HFFc6 (cell line): ENCODE data around the gene MYADML2. TPM values are rescaled to one million over a fixed set of nuclear protein-coding genes. Genes with fewer than 3 reads are reported as not detected.

Source experiments
- DNase-seq: peaks from one replicate; pipeline ENCODE4 v3.0.0-alpha.2; 2018
- H3K27ac Mint-ChIP-seq: 2 replicates; pipeline ENCODE4 v1.8.0; 2020; ENCODE audit warnings: mild to moderate bottlenecking, mixed read lengths
- H3K27me3 Mint-ChIP-seq: 2 replicates; pipeline ENCODE4 v1.8.0; 2021; ENCODE audit warnings: mild to moderate bottlenecking, moderate library complexity, mixed read lengths; ENCODE audit not compliant: insufficient read depth
- H3K36me3 Mint-ChIP-seq: 2 replicates; pipeline ENCODE4 v1.8.0; 2021; ENCODE audit warnings: low read depth, mixed read lengths
- H3K4me1 Mint-ChIP-seq: 2 replicates; pipeline ENCODE4 v1.8.0; 2020; ENCODE audit warnings: low read depth, mixed read lengths
- H3K4me3 Mint-ChIP-seq: 2 replicates; pipeline ENCODE4 v1.8.0; 2020; ENCODE audit warnings: mild to moderate bottlenecking, moderate library complexity, mixed read lengths
- H3K9me3 Mint-ChIP-seq: 2 replicates; pipeline ENCODE4 v1.8.0; 2020; ENCODE audit warnings: mild to moderate bottlenecking, mixed read lengths
- CTCF ChIP-seq: fragments of 200-600 bp; sonication (generic); IDR thresholded peaks from 2 replicates; pipeline ENCODE4 v1.5.0; 2021; ENCODE audit warnings: antibody characterized with exemption, mild to moderate bottlenecking
- total RNA-seq, 6 experiments: library from RNA; stranded (reverse); fragmentation: NEBNext Ultra II Directional; extraction: Animal tissue kit (Norgen Biotek cat#: 25700); gene quantifications; 2 replicates in 1 of 6; 3 replicates in 5 of 6; pipeline ENCODE4 v1.2.3, GENCODE V29; 2021

The MYADML2 gene
- total RNA-seq, 6 experiments from 2014 or later = not detected

GRCh38 chr17:81931557-81932332 is 15.3 kb downstream of the MYADML2 start:
- H3K27me3 Mint-ChIP-seq = no peaks in the 10 kb centered on the region; the same call in none of the 2 replicates
- H3K4me3 Mint-ChIP-seq = no peak overlapping the region
- H3K36me3 Mint-ChIP-seq = no peaks in the 10 kb centered on the region
- H3K4me1 Mint-ChIP-seq = peaks cover 8% of the 10 kb centered on the region
- no peaks in the 10 kb centered on the region for H3K9me3 Mint-ChIP-seq
- no peak overlapping the region for H3K27ac Mint-ChIP-seq
- DNase-seq = no peak
- TF ChIP-seq CTCF = no peak

GRCh38 chr17:81931189-81931556 is 15.9 kb downstream of the MYADML2 start:
- Mint-ChIP-seq H3K27ac (no peak overlapping the region), H3K4me3 (no peak overlapping the region), H3K4me1 (peaks cover 11% of the 10 kb centered on the region), H3K36me3 (no peaks in the 10 kb centered on the region), H3K27me3 (no peaks in the 10 kb centered on the region; the same call in none of the 2 replicates), H3K9me3 (no peaks in the 10 kb centered on the region)
- no peak for DNase-seq
- TF ChIP-seq CTCF = no peak

DNA sequence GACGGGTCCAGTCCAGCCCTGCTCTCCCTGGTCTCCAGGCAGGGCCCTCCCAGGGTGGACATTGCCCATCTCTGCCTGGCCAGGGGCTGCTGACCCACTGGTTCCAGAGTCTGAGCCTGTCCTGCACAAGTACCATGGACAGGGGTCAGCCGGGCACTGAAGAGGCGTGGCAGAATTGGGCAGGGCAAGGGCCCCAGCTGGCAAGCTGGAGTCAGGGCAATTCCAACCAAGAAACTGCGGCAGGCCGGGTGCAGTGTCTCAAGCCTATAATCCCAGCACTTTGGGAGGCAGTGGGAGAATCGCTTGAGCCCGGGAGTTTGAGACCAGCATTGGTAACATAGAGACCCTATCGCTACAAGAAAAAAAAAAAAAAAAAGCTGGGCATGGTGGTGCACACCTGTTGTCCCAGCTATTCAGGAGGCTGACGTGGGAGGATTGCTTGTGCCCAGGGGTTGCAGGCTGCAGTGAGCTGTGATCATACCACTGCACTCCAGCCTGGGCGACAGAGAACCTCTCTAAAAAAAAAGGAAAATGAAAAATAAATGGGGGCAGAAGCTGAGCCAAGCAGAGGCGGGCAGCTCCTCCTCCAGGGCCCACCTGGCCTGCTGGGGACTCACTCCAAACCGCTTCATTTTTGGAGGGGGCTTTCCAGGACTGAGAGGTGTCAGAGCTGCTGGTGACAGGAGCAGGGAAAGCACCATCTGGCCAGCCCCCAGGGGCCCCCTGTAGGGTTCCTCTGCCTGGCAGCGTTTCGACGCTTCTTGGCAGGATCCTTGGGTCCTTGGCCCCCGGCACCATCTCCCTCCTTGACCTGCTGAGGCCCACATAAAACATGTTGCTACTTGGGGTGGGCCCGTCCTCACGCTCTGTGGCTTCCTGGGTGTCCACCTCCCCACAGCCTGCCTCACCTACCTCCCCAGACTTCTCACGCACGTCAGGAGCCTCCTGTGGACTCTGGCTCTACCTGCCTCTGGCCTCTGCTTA is 16.6 kb downstream of the MYADML2 start:
- H3K27me3 Mint-ChIP-seq = no peaks in the 10 kb centered on the region; the same call in none of the 2 replicates
- H3K9me3 Mint-ChIP-seq = no peaks in the 10 kb centered on the region
- no peak overlapping the region for H3K27ac Mint-ChIP-seq
- no peak for DNase-seq
- peaks cover 12% of the 10 kb centered on the region for H3K4me1 Mint-ChIP-seq
- no peak for TF ChIP-seq CTCF
- no peaks in the 10 kb centered on the region for H3K36me3 Mint-ChIP-seq
- no peak overlapping the region for H3K4me3 Mint-ChIP-seq

DNA sequence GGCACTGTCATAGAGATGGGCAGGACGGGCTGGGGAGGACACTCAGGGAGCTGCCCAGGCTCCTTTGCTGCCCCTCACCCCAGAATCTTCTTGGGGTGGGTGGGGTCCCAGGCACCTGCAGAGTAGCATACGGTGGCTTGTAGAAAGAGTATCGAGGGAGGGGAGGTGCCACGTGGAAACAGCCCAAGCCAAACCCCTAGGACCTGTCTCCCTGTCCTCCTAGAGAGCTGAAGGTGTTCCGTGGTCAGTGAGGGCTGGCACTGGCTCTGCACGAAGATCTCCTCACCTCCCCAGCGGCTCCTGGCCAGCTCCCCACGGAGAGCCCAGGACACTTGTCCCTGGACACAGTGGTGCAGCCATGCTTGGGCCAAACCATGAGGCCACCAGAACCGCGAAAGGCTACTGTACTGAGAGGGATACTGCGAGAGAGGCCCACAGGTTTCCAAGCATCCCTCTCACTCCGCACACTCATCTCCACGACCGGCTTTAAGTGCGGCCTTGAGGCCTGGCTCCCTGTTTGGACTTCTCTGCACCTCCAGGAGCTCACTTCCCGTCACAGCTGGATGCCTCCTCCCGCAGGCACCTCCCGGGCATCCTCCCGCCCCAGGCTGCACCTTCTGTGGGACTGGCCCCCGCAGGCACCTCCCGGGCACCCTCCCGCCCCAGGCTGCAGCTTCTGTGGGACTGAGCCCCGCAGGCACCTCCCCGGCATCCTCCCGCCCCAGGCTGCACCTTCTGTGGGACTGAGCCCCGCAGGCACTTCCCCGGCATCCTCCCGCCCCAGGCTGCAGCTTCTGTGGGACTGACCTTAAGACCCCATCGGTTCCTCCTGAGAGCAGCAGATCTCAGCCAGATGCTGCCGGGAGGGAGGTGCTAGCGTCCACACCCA is 17.5 kb downstream of the MYADML2 start:
- Mint-ChIP-seq H3K4me1 (peaks cover 12% of the 10 kb centered on the region), H3K4me3 (peak overlapping the region; percentile 59; the same call in 1 of the 2 replicates), H3K27me3 (no peaks in the 10 kb centered on the region; the same call in none of the 2 replicates), H3K36me3 (no peaks in the 10 kb centered on the region), H3K9me3 (no peaks in the 10 kb centered on the region), H3K27ac (no peak overlapping the region)
- TF ChIP-seq CTCF = no peak
- DNase-seq = no peak
